ENCODE data around the gene TRPM4. TPM values are rescaled to one million over a fixed set of nuclear protein-coding genes. Genes with fewer than 3 reads are reported as not detected.

Gene TRPM4
- total RNA-seq, 3 donors from 2014 or later: 0.37 to 0.43 (median 0.38) TPM

DNA sequence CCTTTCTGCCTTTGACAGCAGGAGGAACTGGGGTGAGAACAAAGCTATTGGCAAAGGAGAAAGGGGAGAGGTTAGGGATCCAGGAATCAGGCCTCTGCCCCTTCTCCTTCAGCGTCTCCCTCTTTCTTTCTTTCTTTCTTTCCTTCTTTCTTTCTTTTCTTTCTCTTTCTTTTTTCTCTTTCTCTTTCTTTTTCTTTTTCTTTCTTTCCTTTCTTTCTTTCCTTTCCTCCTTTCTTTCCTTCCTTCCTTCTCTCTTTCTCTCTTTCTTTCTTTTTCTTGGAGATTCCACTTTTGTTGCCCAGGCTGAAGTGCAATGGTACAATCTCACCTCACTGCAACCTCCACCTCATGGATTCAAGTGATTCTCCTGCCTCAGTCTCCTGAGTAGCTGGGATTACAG, 75.6 kb downstream of the TRPM4 start:
- Mint-ChIP-seq H3K27me3 (ENCODE audit: low read depth) (peaks cover 2% of the 10 kb centered on the region), H3K9me3 (no peaks in the 10 kb centered on the region), H3K4me1 (ENCODE audit: low read depth) (peaks cover 11% of the 10 kb centered on the region), H3K4me3 (no peak overlapping the region), H3K36me3 (ENCODE audit: insufficient read depth) (no peaks in the 10 kb centered on the region)
- DNase-seq (no peak), ATAC-seq (no peak)

DNA sequence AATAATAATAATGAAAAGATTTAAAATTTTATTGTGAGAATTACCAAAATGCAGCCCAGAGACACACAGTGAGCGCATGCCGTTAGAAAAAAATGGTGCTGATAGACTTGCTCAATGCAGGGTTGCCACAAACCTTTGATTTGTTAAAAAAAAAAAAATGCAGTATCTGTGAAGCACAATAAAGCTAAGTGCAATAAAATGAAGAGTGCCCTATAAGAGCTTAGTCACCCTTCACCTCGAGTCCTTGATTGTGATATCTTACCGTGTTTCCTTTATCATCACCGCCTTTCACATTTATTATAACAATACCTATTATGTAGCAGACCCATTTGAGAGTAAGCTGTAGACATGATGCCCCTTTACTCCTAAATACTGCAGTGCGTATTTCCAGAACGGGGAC, 84.2 kb downstream of the TRPM4 start:
- Mint-ChIP-seq H3K27me3 (ENCODE audit: low read depth) (peaks cover 4% of the 10 kb centered on the region), H3K36me3 (ENCODE audit: insufficient read depth) (no peaks in the 10 kb centered on the region), H3K4me1 (ENCODE audit: low read depth) (no peaks in the 10 kb centered on the region), H3K9me3 (no peaks in the 10 kb centered on the region), H3K4me3 (no peak overlapping the region)
- ATAC-seq: no peak
- DNase-seq: no peak

DNA sequence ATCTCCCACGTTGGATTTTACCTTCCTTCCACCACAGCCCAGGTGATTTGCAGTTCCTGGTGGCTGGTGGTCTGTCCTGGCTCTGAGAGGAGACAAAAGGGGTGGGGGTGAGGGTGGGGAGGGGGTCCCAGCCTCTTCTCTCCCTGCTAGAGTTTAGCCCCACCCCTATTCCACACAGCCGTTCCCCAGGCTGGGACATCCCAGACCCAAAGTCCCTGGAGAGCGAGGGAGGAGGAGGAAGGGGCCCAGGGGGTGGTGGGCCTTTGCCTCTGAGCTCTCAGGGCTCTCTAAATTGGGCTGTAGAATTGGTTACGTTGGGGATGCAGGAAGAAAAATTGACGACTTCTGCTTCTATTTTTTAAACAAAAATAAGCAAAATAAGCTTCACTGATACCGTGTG, 85.5 kb downstream of the TRPM4 start:
- no peaks in the 10 kb centered on the region for H3K4me1 Mint-ChIP-seq (ENCODE audit: low read depth)

DNA sequence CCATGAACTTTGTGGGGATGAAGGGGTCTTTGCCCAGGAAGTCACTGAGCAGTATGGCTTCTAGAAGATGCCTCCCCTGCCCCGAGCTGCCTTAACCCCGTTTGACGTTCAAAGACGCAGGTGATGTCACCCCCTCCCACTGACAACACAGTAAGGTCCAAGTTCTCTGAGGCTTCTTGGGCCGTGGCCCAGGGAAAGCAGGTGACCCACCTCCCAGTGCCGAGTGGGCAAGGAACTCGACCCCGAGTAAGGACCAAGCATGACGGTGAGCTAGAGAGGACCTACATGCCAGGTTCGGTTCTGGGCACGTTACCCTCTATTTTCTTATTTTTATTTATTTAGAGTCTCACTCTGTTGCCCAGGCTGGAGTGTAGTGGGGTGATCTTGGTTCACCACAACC, 86.1 kb downstream of the TRPM4 start:
- DNase-seq (no peak), ATAC-seq (no peak)
- H3K9me3 Mint-ChIP-seq: no peaks in the 10 kb centered on the region
- no peak overlapping the region for H3K4me3 Mint-ChIP-seq
- H3K4me1 Mint-ChIP-seq (ENCODE audit: low read depth): no peaks in the 10 kb centered on the region
- peaks cover 3% of the 10 kb centered on the region for H3K27me3 Mint-ChIP-seq (ENCODE audit: low read depth)
- no peaks in the 10 kb centered on the region for H3K36me3 Mint-ChIP-seq (ENCODE audit: insufficient read depth)

More for the DNA sequence above, 85.5 kb downstream of the TRPM4 start:
- Mint-ChIP-seq H3K36me3 (ENCODE audit: insufficient read depth) (no peaks in the 10 kb centered on the region), H3K27me3 (ENCODE audit: low read depth) (peaks cover 4% of the 10 kb centered on the region), H3K4me3 (no peak overlapping the region), H3K9me3 (no peaks in the 10 kb centered on the region)
- ATAC-seq: no peak
- no peak for DNase-seq

DNA sequence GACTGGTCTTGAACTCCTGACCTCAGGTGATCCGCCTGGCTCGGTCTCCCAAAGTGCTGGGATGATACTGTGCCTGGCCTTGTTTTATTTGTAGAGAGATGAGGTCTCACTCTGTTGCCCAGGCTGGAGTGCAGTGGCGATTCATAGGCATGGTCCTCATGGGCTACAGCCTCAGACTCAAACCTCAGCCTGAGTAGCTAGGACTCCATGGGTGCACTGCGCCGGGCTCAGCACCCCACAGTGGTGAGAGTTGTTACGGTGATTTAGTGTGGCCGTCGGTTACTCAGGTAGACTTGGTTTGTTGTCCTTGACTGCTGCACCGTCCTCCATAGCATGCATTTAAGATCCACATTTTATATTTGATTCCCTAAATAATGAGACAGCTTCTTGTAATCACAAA, 86.7 kb downstream of the TRPM4 start:
- H3K4me1 Mint-ChIP-seq (ENCODE audit: low read depth): no peaks in the 10 kb centered on the region
- H3K27me3 Mint-ChIP-seq (ENCODE audit: low read depth): no peaks in the 10 kb centered on the region
- ATAC-seq (no peak), DNase-seq (no peak)
- H3K36me3 Mint-ChIP-seq (ENCODE audit: insufficient read depth): no peaks in the 10 kb centered on the region
- H3K4me3 Mint-ChIP-seq: no peak overlapping the region
- H3K9me3 Mint-ChIP-seq: no peaks in the 10 kb centered on the region

DNA sequence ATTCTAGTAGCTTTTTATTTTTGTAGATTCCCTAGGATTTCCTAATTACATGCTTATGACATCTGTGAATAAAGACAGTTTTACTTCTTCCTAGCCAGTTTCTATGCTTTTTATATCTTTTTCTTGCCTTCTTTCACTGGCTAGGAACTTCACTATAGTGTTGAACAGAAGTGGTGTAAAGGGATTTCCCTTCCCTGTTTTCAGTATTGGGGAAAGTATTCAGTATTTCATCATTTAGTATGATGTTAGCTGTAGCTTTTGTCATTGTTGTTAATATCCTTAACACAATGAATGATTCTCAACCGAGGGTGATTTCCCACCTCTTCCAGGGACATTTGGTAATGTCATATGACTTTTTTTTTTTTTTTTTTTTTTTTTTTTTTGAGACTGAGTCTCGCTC, 90.1 kb downstream of the TRPM4 start:
- ATAC-seq (no peak), DNase-seq (no peak)
- Mint-ChIP-seq H3K9me3 (no peaks in the 10 kb centered on the region), H3K27me3 (ENCODE audit: low read depth) (peaks cover 22% of the 10 kb centered on the region), H3K36me3 (ENCODE audit: insufficient read depth) (no peaks in the 10 kb centered on the region), H3K4me3 (no peak overlapping the region), H3K4me1 (ENCODE audit: low read depth) (no peaks in the 10 kb centered on the region)

DNA sequence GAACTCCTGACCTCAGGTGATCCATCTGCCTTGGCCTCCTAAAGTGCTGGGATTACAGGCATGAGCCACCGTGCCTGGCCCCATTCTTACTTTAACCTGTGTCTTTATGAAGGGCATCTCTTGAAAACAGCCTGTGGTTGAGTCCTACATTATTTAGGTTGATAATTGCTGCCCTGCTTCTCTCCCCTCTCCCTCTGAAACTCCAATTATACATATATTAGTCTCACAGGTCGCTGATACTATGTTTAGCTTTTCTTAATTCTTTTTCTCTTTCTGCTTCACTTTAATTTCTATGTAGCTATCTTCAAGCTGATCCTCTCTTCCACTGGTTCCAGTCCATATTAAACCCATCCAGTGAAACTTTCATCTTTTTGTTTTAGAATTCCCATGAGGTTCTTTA, 92.3 kb downstream of the TRPM4 start:
- Mint-ChIP-seq H3K9me3 (no peaks in the 10 kb centered on the region), H3K4me3 (no peak overlapping the region), H3K4me1 (ENCODE audit: low read depth) (no peaks in the 10 kb centered on the region), H3K36me3 (ENCODE audit: insufficient read depth) (no peaks in the 10 kb centered on the region), H3K27me3 (ENCODE audit: low read depth) (peaks cover 33% of the 10 kb centered on the region)
- no peak for DNase-seq
- ATAC-seq: no peak

DNA sequence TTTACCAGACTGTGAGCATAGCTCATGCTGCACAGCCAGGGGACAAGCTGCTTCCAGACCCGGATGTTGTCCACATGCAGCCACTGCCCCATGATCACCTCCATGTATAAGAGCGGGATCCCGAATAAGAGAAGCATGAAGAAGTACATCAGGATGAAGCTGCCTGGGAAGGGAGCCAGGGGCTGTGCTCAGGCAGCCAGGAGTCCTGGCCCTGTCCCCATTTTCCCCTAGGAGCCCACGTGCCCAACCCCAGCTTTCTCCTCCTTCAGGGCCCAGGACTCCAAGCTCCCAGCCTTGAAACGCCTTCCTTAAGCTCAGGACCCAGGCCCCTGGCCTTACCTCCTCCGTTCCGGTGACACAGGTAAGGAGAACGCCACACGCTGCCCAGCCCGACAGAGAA, 98.1 kb downstream of the TRPM4 start:
- peaks cover 15% of the 10 kb centered on the region for H3K9me3 Mint-ChIP-seq
- H3K36me3 Mint-ChIP-seq (ENCODE audit: insufficient read depth): peaks cover 5% of the 10 kb centered on the region
- DNase-seq (no peak), ATAC-seq (no peak)
- H3K4me3 Mint-ChIP-seq: no peak overlapping the region
- no peaks in the 10 kb centered on the region for H3K4me1 Mint-ChIP-seq (ENCODE audit: low read depth)
- H3K27me3 Mint-ChIP-seq (ENCODE audit: low read depth): peaks cover 52% of the 10 kb centered on the region

DNA sequence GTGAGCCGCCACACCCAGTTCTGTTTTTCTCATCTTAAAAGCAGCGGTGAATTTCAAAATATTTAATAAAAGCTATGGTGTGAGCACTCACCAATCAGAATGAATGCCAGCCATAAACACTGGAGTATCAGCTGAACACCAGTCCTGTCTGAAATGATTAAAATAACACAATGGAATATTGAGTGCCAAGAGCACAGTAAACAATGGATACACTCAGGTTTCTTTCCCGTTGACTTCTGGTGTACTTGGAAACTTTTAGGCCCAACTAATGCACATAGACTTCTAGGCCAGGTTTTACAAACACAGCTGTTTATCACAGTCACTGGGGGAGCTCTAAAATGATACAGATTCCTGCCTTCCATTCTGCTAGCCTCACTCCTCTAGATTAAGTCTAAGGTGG, 99.1 kb downstream of the TRPM4 start:
- Mint-ChIP-seq H3K9me3 (peaks cover 15% of the 10 kb centered on the region), H3K4me3 (no peak overlapping the region), H3K4me1 (ENCODE audit: low read depth) (no peaks in the 10 kb centered on the region), H3K27me3 (ENCODE audit: low read depth) (peaks cover 51% of the 10 kb centered on the region), H3K36me3 (ENCODE audit: insufficient read depth) (peaks cover 5% of the 10 kb centered on the region)
- no peak for DNase-seq
- ATAC-seq: no peak

Other genes with a start within 250 kb of the TRPM4 start
- not detected for gene DHDH, start 224.1 kb upstream of the TRPM4 start, total RNA-seq
- 100 to 1,000 TPM; 200 to 250 (median 203) TPM for gene BAX, start 202.9 kb upstream of the TRPM4 start, total RNA-seq
- gene FTL, start 192.5 kb upstream of the TRPM4 start, total RNA-seq: 1,000 to 10,000 TPM in 2 of 3 donors, 100 to 1,000 TPM in 1; 996 to 1,080 (median 1,001) TPM
- gene GYS1, start 164.5 kb upstream of the TRPM4 start, total RNA-seq: 10 to 100 TPM; 34.5 to 41.1 (median 35.5) TPM
- gene RUVBL2, start 163.9 kb upstream of the TRPM4 start, total RNA-seq: 100 to 1,000 TPM; 208 to 257 (median 230) TPM
- not detected for gene LHB, start 140.7 kb upstream of the TRPM4 start, total RNA-seq
- gene CGB3, start 133.5 kb upstream of the TRPM4 start, total RNA-seq: not detected
- gene CGB2, start 125.9 kb upstream of the TRPM4 start, total RNA-seq: not detected
- gene CGB1, start 120.9 kb upstream of the TRPM4 start, total RNA-seq: not detected
- gene CGB5, start 113.9 kb upstream of the TRPM4 start, total RNA-seq: not detected
- not detected for gene CGB8, start 108.7 kb upstream of the TRPM4 start, total RNA-seq
- not detected for gene CGB7, start 100.0 kb upstream of the TRPM4 start, total RNA-seq
- gene NTF4, start 93.0 kb upstream of the TRPM4 start, total RNA-seq: not detected
- not detected for gene KCNA7, start 85.1 kb upstream of the TRPM4 start, total RNA-seq
- gene SNRNP70, start 72.3 kb upstream of the TRPM4 start, total RNA-seq: 100 to 1,000 TPM; 278 to 294 (median 283) TPM
- gene LIN7B, start 43.4 kb upstream of the TRPM4 start, total RNA-seq: 1 to 10 TPM; 4.0 to 6.3 (median 4.2) TPM
- 1 to 10 TPM; 1.5 to 2.9 (median 2.6) TPM for gene C19orf73, start 38.6 kb upstream of the TRPM4 start, total RNA-seq
- 1 to 10 TPM; 3.4 to 5.0 (median 4.0) TPM for gene PPFIA3, start 38.2 kb upstream of the TRPM4 start, total RNA-seq
- not detected for gene HRC, start 2.4 kb upstream of the TRPM4 start, total RNA-seq
- under 1 TPM; 0.20 to 0.92 (median 0.29) TPM for gene SLC6A16, start 167.4 kb downstream of the TRPM4 start, total RNA-seq
- gene CD37, start 177.6 kb downstream of the TRPM4 start, total RNA-seq: 100 to 1,000 TPM in 2 of 3 donors, 10 to 100 TPM in 1; 99.6 to 116 (median 106) TPM
- under 1 TPM in 2 of 3 donors, not detected in 1; 0.16 to 0.33 TPM for gene TEAD2, start 204.6 kb downstream of the TRPM4 start, total RNA-seq
- not detected for gene DKKL1, start 206.1 kb downstream of the TRPM4 start, total RNA-seq
- under 1 TPM; 0.24 to 0.48 (median 0.27) TPM for gene KASH5, start 230.5 kb downstream of the TRPM4 start, total RNA-seq